Peyer's patch (tissue), 4 donors: ENCODE results near the gene TNFRSF1A.

Experiments
- POLR2A ChIP-seq, 2 donors: fragments of 450-650 bp; IDR thresholded peaks; one replicate each; pipeline ENCODE4 v1.5.1; 2017; ENCODE audit warnings: antibody characterized with exemption in 2 of 2, mild to moderate bottlenecking in 2 of 2, moderate library complexity in 2 of 2
- TF ChIP-seq, protein P1 (sequence below), 6 experiments: fragments of 450-650 bp in 4 of 6; fragments of 200-600 bp in 2 of 6; sonication (generic) in 1 of 6; IDR thresholded peaks; one replicate each; pipeline ENCODE4 v1.5.1; 2017 to 2019; ENCODE audit warnings: antibody characterized with exemption in 6 of 6, mild to moderate bottlenecking in 3 of 6, moderate library complexity in 1 of 6

DNA sequence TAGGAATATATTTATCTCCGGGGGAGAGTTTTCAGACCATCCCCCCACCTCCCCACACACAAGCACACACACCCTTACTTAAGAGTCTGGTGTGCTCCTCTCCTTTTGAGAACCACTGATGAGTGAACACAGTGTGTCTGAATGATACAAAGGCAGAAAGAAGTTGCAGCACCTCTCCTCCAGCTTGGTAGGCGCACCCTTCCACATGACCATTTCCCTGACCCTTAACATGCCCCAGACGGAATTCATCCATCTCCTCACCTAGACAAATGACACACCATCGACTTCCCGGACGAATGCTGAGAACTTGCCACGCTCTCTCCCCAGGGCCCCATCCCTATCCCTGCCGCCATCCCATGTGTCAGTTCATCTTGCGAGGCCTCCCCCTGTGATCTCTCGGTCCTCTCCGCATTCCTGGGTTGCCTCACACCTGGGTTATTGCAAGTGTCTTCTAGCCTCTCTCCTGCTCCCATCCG lies 3.9 kb downstream of the TNFRSF1A start:
- TF ChIP-seq POLR2A (IDR thresholded peaks at IDR 0.05), result no peak
- TF ChIP-seq, protein P1, sequence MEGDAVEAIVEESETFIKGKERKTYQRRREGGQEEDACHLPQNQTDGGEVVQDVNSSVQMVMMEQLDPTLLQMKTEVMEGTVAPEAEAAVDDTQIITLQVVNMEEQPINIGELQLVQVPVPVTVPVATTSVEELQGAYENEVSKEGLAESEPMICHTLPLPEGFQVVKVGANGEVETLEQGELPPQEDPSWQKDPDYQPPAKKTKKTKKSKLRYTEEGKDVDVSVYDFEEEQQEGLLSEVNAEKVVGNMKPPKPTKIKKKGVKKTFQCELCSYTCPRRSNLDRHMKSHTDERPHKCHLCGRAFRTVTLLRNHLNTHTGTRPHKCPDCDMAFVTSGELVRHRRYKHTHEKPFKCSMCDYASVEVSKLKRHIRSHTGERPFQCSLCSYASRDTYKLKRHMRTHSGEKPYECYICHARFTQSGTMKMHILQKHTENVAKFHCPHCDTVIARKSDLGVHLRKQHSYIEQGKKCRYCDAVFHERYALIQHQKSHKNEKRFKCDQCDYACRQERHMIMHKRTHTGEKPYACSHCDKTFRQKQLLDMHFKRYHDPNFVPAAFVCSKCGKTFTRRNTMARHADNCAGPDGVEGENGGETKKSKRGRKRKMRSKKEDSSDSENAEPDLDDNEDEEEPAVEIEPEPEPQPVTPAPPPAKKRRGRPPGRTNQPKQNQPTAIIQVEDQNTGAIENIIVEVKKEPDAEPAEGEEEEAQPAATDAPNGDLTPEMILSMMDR (IDR thresholded peaks at IDR 0.05), result no peak
